H1 (cell line): ENCODE results near the gene PLA2G15. TPM values are rescaled to one million over a fixed set of nuclear protein-coding genes. Genes with fewer than 3 reads are reported as not detected.

Experiments used
- CTCF ChIA-PET: fragments of 300-600 bp; sonication (Branson Sonifier 250); formaldehyde crosslinking; loops from one replicate; lab custom pipeline; 2021; ENCODE audit not compliant: partially characterized antibody; lab: Charles Lee
- POLR2A ChIA-PET: fragments of 300-600 bp; sonication (Branson Sonifier 250); formaldehyde crosslinking; loops from one replicate; lab custom pipeline; 2021; ENCODE audit warnings: inconsistent platforms; ENCODE audit not compliant: partially characterized antibody; lab: Charles Lee
- DNase-seq, 2 experiments: peaks; one replicate each; pipeline versions ENCODE4 v3.0.0 to v3.0.0-alpha.2; 2010 to 2022; ENCODE audit warnings: low spot score in 2 of 2, low read depth in 1 of 2, mixed read lengths in 1 of 2
- FAIRE-seq: peaks from 2 replicates; lab custom pipeline; 2011; peaks lifted over from hg19 to GRCh38; lab: Jason Lieb, UNC
- H2AFZ ChIP-seq: 2 replicates; pipeline ENCODE4 v1.8.1; 2012; ENCODE audit warnings: low read length, inconsistent platforms
- H2AK5ac ChIP-seq: 2 replicates; pipeline ENCODE4 v1.6.1; 2013; ENCODE audit warnings: low read depth, low read length
- H2BK120ac ChIP-seq: replicated peaks from 2 replicates; pipeline ENCODE3; 2013; ENCODE audit warnings: low read depth, low read length, inconsistent platforms
- H2BK12ac ChIP-seq: 2 replicates; pipeline ENCODE4 v1.6.1; 2013; ENCODE audit warnings: low read depth, low read length
- H2BK15ac ChIP-seq: 2 replicates; pipeline ENCODE4 v1.6.1; 2013; ENCODE audit warnings: low read length
- H2BK20ac ChIP-seq: 2 replicates; pipeline ENCODE4 v1.6.1; 2013; ENCODE audit warnings: low read length
- H2BK5ac ChIP-seq: 2 replicates; pipeline ENCODE4 v1.6.1; 2013; ENCODE audit warnings: low read depth, low read length
- H3K14ac ChIP-seq: 2 replicates; pipeline ENCODE4 v1.6.1; 2013; ENCODE audit warnings: inconsistent platforms; ENCODE audit not compliant: insufficient read length
- H3K18ac ChIP-seq: 2 replicates; pipeline ENCODE4 v1.6.1; 2013; ENCODE audit warnings: low read length; ENCODE audit errors: extremely low read depth
- H3K23ac ChIP-seq: 2 replicates; pipeline ENCODE4 v1.6.1; 2013; ENCODE audit warnings: inconsistent platforms; ENCODE audit not compliant: insufficient read length
- H3K23me2 ChIP-seq: 2 replicates; pipeline ENCODE4 v1.6.1; 2013; ENCODE audit warnings: low read depth, low read length
- H3K27ac ChIP-seq: 2 replicates; pipeline ENCODE4 v1.6.1; 2011; ENCODE audit warnings: low read depth, low read length, inconsistent platforms
- H3K27me3 ChIP-seq, 4 experiments: replicated peaks in 1 of 4; 1 replicate in 1 of 4; 2 replicates in 3 of 4; pipeline versions ENCODE4 v1.6.1 to v1.8.1; 2011 to 2013; ENCODE audit warnings: low read length in 3 of 4, mild to moderate bottlenecking in 3 of 4, inconsistent platforms in 2 of 4, mixed read lengths in 2 of 4, moderate library complexity in 1 of 4; ENCODE audit not compliant: control insufficient read depth in 3 of 4, insufficient read depth in 3 of 4; ENCODE audit errors: extremely low read depth in 1 of 4
- H3K36me3 ChIP-seq, 4 experiments: 2 replicates each; pipeline versions ENCODE4 v1.6.1 to v1.8.1; 2011 to 2013; ENCODE audit warnings: mild to moderate bottlenecking in 4 of 4, low read length in 3 of 4, moderate library complexity in 2 of 4, control low read depth in 1 of 4, inconsistent platforms in 1 of 4; ENCODE audit not compliant: insufficient read depth in 4 of 4, control insufficient read depth in 2 of 4
- H3K4ac ChIP-seq: replicated peaks from 2 replicates; pipeline ENCODE3; 2013; ENCODE audit warnings: low read length, low read depth, mixed read lengths, inconsistent platforms; ENCODE audit not compliant: insufficient read length
- H3K4me1 ChIP-seq, 4 experiments: replicated peaks in 1 of 4; 1 replicate in 1 of 4; 2 replicates in 3 of 4; pipeline versions ENCODE4 v1.6.1 to v1.8.1; 2011 to 2013; ENCODE audit warnings: low read length in 3 of 4, inconsistent platforms in 2 of 4, mixed read lengths in 1 of 4; ENCODE audit not compliant: insufficient read depth in 4 of 4, control insufficient read depth in 3 of 4
- H3K4me2 ChIP-seq, 2 experiments: 2 replicates each; pipeline versions ENCODE4 v1.6.1 to v1.8.1; 2011 to 2013; ENCODE audit warnings: low read depth in 2 of 2, low read length in 2 of 2, control low read depth in 1 of 2, inconsistent platforms in 1 of 2, mild to moderate bottlenecking in 1 of 2; ENCODE audit not compliant: insufficient read depth in 1 of 2
- H3K4me3 ChIP-seq, 4 experiments: fragments of 200-600, 300-600 bp in 1 of 4; sonication (generic), shearing (Covaris generic), sonication (Bioruptor Twin) in 1 of 4; 2 replicates each; pipeline versions ENCODE4 v1.5.1 to v1.8.1; 2011 to 2016; ENCODE audit warnings: low read length in 4 of 4, low read depth in 3 of 4, control low read depth in 2 of 4, inconsistent platforms in 2 of 4, mild to moderate bottlenecking in 2 of 4, mixed read lengths in 1 of 4, moderate library complexity in 1 of 4; ENCODE audit not compliant: insufficient read depth in 2 of 4; ENCODE audit errors: extremely low read depth in 1 of 4
- H3K56ac ChIP-seq: replicated peaks from 2 replicates; pipeline ENCODE3; 2013; ENCODE audit warnings: low read depth, mild to moderate bottlenecking, mixed read lengths, low read length, inconsistent platforms; ENCODE audit not compliant: insufficient read length
- H3K79me1 ChIP-seq: 2 replicates; pipeline ENCODE4 v1.6.1; 2013; ENCODE audit warnings: low read depth, low read length, control low read depth
- H3K79me2 ChIP-seq, 2 experiments: 2 replicates each; pipeline versions ENCODE4 v1.6.1 to v1.8.1; 2012 to 2013; ENCODE audit warnings: low read length in 2 of 2, mild to moderate bottlenecking in 2 of 2, inconsistent platforms in 1 of 2; ENCODE audit not compliant: insufficient read depth in 2 of 2, control insufficient read depth in 1 of 2
- H3K9ac ChIP-seq, 4 experiments: replicated peaks in 1 of 4; 1 replicate in 1 of 4; 2 replicates in 3 of 4; pipeline versions ENCODE4 v1.6.1 to v1.8.1; 2011 to 2013; ENCODE audit warnings: low read depth in 3 of 4, low read length in 3 of 4, control low read depth in 2 of 4, mild to moderate bottlenecking in 2 of 4, moderate library complexity in 2 of 4, inconsistent platforms in 1 of 4; ENCODE audit errors: extremely low read depth in 1 of 4
- H3K9me3 ChIP-seq, 2 experiments: 2 replicates each; pipeline versions ENCODE4 v1.6.1 to v1.8.1; 2012 to 2013; ENCODE audit warnings: mild to moderate bottlenecking in 2 of 2, moderate library complexity in 2 of 2, control low read depth in 1 of 2, inconsistent platforms in 1 of 2, low read depth in 1 of 2, low read length in 1 of 2, mixed read lengths in 1 of 2; ENCODE audit not compliant: insufficient read depth in 2 of 2
- H4K20me1 ChIP-seq, 2 experiments: replicated peaks in 1 of 2; 2 replicates each; pipeline versions ENCODE3 to v1.8.1; 2011 to 2013; ENCODE audit warnings: inconsistent platforms in 2 of 2, low read length in 2 of 2, mild to moderate bottlenecking in 1 of 2; ENCODE audit not compliant: insufficient read depth in 2 of 2, control insufficient read depth in 1 of 2
- H4K5ac ChIP-seq: 2 replicates; pipeline ENCODE4 v1.6.1; 2013; ENCODE audit warnings: low read length, low read depth, mixed read lengths, inconsistent platforms; ENCODE audit not compliant: insufficient read length
- H4K8ac ChIP-seq: 2 replicates; pipeline ENCODE4 v1.8.0; 2013; ENCODE audit warnings: mild to moderate bottlenecking, moderate library complexity, low read length, inconsistent platforms; ENCODE audit not compliant: insufficient read depth; ENCODE audit errors: extremely low read depth
- H4K91ac ChIP-seq: replicated peaks from 2 replicates; pipeline ENCODE3; 2013; ENCODE audit warnings: low read length, mixed read lengths, inconsistent platforms; ENCODE audit not compliant: insufficient read length
- CTBP2 ChIP-seq: IDR thresholded peaks from 2 replicates; pipeline ENCODE4 v1.7.0; 2011; ENCODE audit warnings: borderline replicate concordance, mild to moderate bottlenecking, moderate library complexity, mixed read lengths, low read length; ENCODE audit not compliant: insufficient read depth, insufficient read length
- YY1 ChIP-seq: IDR thresholded peaks from 2 replicates; pipeline ENCODE4 v1.6.1; 2011; ENCODE audit warnings: low read depth, mild to moderate bottlenecking, low read length
- WGBS, 2 experiments: shearing (Covaris generic) in 1 of 2; methylation state at CpG; one replicate each; pipeline versions ENCODE4 v1.1.6 to v1.1.7; 2013 to 2015; ENCODE audit warnings: low lambda C conversion rate in 2 of 2, mixed read lengths in 2 of 2, inconsistent platforms in 1 of 2, low coverage in 1 of 2, missing lambda C conversion rate in 1 of 2; ENCODE audit not compliant: insufficient replicate concordance in 2 of 2, insufficient coverage in 1 of 2, insufficient read length in 1 of 2; ENCODE audit errors: extremely low coverage in 1 of 2, missing lambda C conversion rate in 1 of 2; 5-methylcytosine and 5-hydroxymethylcytosine counted together
- polyA plus RNA-seq, 7 experiments: library from polyadenylated mRNA; depleted of rRNA in 3 of 7; stranded (reverse) in 5 of 7; unstranded in 2 of 7; fragments of >200 nt in 5 of 7; fragments of 200-250 nt in 2 of 7; gene quantifications; 1 replicate in 5 of 7; 2 replicates in 1 of 7; 4 replicates in 1 of 7; pipeline versions ENCODE4 v1.2.1 to v1.2.3, GENCODE V29; 2011 to 2013; ENCODE audit warnings: missing spikeins in 2 of 7, mixed read lengths in 2 of 7
- total RNA-seq: library from RNA; stranded (reverse); fragmentation: NEBNext Ultra II Directional; extraction: Animal tissue kit (Norgen Biotek cat#: 25700); gene quantifications from 2 replicates; pipeline ENCODE4 v1.2.1, GENCODE V29; 2021

Gene PLA2G15
- total and polyA plus RNA-seq, 2 of the 8 experiments (the other 6 are each of a cell fraction or from before 2014, with no cell fraction given): 11.2 to 12.0 TPM

- no peak overlapping the region for H4K91ac ChIP-seq
- H3K4me2 ChIP-seq: no peak overlapping the region
- no peak overlapping the region for H3K18ac ChIP-seq
- H3K79me1 ChIP-seq: no peaks in the 10 kb centered on the region; the same call in 1 of the 2 replicates
- no peak overlapping the region for H3K56ac ChIP-seq
- H2AK5ac ChIP-seq: no peak overlapping the region
- no peak overlapping the region for H2AFZ ChIP-seq
- H4K20me1 ChIP-seq: no peaks in the 10 kb centered on the region
- H3K36me3 ChIP-seq: no peaks in the 10 kb centered on the region
- no peaks in the 10 kb centered on the region for H3K27me3 ChIP-seq
- FAIRE-seq (no peak), DNase-seq (no peak)
- no peak overlapping the region for H2BK5ac ChIP-seq
- no peak overlapping the region for H3K9ac ChIP-seq
- H3K23me2 ChIP-seq: no peaks in the 10 kb centered on the region
- H3K23ac ChIP-seq: no peak overlapping the region
- ChIA-PET CTCF (interaction anchor here (1.2 to 2.2 kb wide), 4 partner anchors 10 to 33 kb away, joined by 3 to 6 read pairs (median 5); no protein-coding TSS in a partner anchor), POLR2A (interaction anchor here (0.9 kb wide), 1 partner anchor 44 kb away, joined by 3 read pairs; no protein-coding TSS in a partner anchor)
- H4K5ac ChIP-seq: no peak overlapping the region
- no peak overlapping the region for H3K4me3 ChIP-seq
- H3K9me3 ChIP-seq: no peaks in the 10 kb centered on the region
- H3K14ac ChIP-seq: no peak overlapping the region
- no peak overlapping the region for H2BK12ac ChIP-seq
- no peak overlapping the region for H4K8ac ChIP-seq
- H2BK20ac ChIP-seq: no peak overlapping the region
- no peak overlapping the region for H2BK15ac ChIP-seq
- WGBS, 2 experiments: 95% methylated on average over 2 of the region's 2 CpGs; no CpG with 5 or more reads in 1 of the 2 experiments
- no peak overlapping the region for H3K4ac ChIP-seq
- no peaks in the 10 kb centered on the region for H3K79me2 ChIP-seq
- no peaks in the 10 kb centered on the region for H3K4me1 ChIP-seq
- H2BK120ac ChIP-seq: no peak overlapping the region
- H3K27ac ChIP-seq: no peak overlapping the region
- no peak for TF ChIP-seq CTBP2
- no peak for TF ChIP-seq YY1
Measured at GRCh38 chr16:68197250-68197649, 47.9 kb upstream of the PLA2G15 start.
